Activated T-cell treated with anti-CD3 and anti-CD28 coated beads, Interleukin-2, amount 50 U/mL, for 72 hours (primary cell): Measurements from ENCODE around the gene SH3RF3. TPM values are rescaled to one million over a fixed set of nuclear protein-coding genes. Genes with fewer than 3 reads are reported as not detected.

Source experiments
- ATAC-seq, 2 donors: fragments of 150-1000 bp; cut with Tn5 transposase; replicated peaks in 1 of 2; 2 replicates each; pipeline ENCODE4 v1.10.0; 2021; ENCODE audit warnings: moderate library complexity in 2 of 2, mild to moderate bottlenecking in 1 of 2
- DNase-seq, 2 donors: peaks; one replicate each; pipeline ENCODE4 v3.0.0; 2021 to 2022; ENCODE audit warnings: mixed read lengths in 1 of 2
- H3K27ac Mint-ChIP-seq: one replicate; pipeline ENCODE4 v1.8.0; 2022; ENCODE audit warnings: mild to moderate bottlenecking, moderate library complexity, mixed read lengths
- H3K27me3 Mint-ChIP-seq: one replicate; pipeline ENCODE4 v1.8.0; 2022; ENCODE audit warnings: low read depth, mixed read lengths
- H3K36me3 Mint-ChIP-seq, 2 donors: one replicate each; pipeline ENCODE4 v1.8.0; 2022; ENCODE audit warnings: mixed read lengths in 2 of 2, mild to moderate bottlenecking in 1 of 2; ENCODE audit not compliant: insufficient read depth in 2 of 2
- H3K4me1 Mint-ChIP-seq: one replicate; pipeline ENCODE4 v1.8.0; 2022; ENCODE audit warnings: low read depth, mixed read lengths
- H3K4me3 Mint-ChIP-seq, 2 donors: one replicate each; pipeline ENCODE4 v1.8.0; 2022; ENCODE audit warnings: mild to moderate bottlenecking in 2 of 2, mixed read lengths in 2 of 2, moderate library complexity in 2 of 2
- H3K9me3 Mint-ChIP-seq, 2 donors: one replicate each; pipeline ENCODE4 v1.8.0; 2022; ENCODE audit warnings: mixed read lengths in 2 of 2
- total RNA-seq, 2 donors: library from RNA; stranded (reverse); gene quantifications; one replicate each; pipeline ENCODE4 v1.2.3, GENCODE V29; 2022

Gene SH3RF3
- total RNA-seq, 2 donors from 2014 or later: 1.0 to 1.2 TPM

DNA sequence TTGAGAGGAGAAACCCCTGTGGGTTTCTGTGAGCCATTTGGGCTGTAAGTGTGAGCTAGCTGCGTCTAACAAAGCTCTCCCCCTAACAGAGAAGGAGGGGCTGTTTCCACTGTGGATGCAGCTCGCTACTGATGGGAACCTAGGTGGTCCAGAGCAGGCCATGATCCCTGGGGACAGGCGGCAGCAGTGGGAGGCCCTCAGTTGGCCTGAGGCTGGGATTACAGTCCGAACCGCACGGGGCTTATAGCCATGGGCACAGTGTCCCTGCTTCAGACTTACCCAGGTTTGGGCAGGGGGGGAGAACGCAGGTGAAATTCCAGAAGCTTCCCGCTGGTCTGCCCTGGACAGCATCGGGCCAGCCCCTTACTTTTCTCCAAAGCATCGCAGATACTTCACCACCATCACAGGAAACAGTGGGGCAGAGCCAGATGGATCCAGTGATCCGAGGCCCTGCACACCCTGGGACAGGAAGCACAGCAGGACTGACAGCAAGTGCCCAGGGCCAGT lies 345.4 kb downstream of the SH3RF3 start:
- ATAC-seq (no peak), DNase-seq (no peak)
- Mint-ChIP-seq H3K27me3 (no peaks in the 10 kb centered on the region), H3K27ac (no peak overlapping the region), H3K9me3 (no peaks in the 10 kb centered on the region), H3K36me3 (peaks cover 0 to 1% of the 10 kb centered on the region in 2 donors), H3K4me3 (no peak overlapping the region), H3K4me1 (peaks cover 6% of the 10 kb centered on the region)

DNA sequence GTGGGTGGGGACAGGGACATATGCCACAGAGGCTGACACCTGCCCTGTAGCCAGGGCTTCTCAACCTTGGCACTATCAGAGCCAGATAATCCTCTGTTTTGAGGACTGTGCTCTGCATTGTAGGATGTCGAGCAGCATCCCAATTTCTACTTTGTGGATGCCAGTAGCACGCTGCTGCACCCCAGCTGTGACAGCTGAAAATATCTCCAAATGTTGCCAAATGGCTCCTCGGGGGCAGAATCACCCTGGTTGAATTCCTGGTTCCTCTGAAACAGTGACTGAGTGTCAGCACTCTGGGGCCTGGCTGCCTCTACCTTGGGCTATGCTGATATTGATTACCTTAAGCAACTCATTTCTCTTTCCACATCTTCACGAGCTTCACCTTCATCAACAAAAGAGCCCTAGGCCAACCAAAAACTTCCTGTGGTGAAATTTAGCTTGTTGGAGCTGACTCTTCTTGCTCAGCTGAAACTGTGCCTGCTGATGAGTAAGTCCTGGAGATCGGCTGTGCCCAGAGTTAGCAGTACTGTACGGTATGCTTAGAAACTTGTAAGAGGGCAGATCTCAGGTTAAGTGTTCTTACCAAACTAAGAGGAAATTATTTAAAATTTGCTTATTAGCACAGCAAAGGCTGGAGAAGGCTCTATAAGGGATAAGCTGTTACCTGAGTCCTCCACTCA lies 346.7 kb downstream of the SH3RF3 start:
- no peaks in the 10 kb centered on the region for H3K27me3 Mint-ChIP-seq
- H3K36me3 Mint-ChIP-seq: no peaks in the 10 kb centered on the region
- peak; percentile 86 to 91 for ATAC-seq
- DNase-seq: peak; percentile 12 to 30
- peaks cover 6% of the 10 kb centered on the region for H3K4me1 Mint-ChIP-seq
- no peaks in the 10 kb centered on the region for H3K9me3 Mint-ChIP-seq
- H3K27ac Mint-ChIP-seq: no peak overlapping the region
- no peak overlapping the region for H3K4me3 Mint-ChIP-seq

DNA sequence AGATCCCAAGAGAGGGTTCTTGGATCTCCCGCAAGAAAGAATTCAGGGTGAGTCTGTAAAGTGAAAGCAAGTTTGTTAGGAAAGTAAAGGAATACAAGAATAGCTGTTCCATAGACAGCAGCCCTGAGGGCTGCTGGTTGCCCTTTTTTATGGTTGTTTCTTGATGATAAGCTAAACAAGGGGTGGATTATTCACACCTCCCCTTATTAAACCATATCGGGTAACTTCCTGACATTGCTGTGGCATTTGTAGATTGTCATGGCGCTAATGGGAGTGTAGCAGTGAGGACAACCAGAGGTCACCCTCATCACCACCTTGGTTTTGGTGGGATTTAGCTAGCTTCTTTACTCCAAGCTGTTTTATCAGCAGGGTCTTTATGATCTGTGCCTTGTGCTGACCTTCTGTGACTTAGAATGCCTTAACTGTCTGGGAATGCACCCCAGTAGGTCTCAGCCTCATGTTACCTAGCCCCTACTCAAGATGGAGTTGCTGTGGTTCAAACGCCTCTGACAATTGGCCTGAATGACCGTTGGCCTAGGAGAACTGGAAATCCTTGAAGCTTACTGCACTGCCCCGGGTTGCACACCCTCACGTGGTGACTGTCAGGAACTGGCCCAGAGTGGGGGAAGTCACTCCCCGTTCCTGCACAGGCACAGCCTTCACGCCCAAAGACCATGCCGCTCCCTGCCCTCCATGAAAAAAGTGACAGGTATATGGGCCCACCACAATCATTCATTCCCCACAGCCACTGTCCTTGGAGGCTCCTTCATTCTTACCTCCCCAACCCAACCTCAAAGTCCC lies 347.8 kb downstream of the SH3RF3 start:
- Mint-ChIP-seq H3K9me3 (no peaks in the 10 kb centered on the region), H3K27ac (no peak overlapping the region), H3K4me3 (no peak overlapping the region), H3K4me1 (peaks cover 6% of the 10 kb centered on the region), H3K36me3 (no peaks in the 10 kb centered on the region), H3K27me3 (no peaks in the 10 kb centered on the region)
- DNase-seq (no peak), ATAC-seq (no peak)

DNA sequence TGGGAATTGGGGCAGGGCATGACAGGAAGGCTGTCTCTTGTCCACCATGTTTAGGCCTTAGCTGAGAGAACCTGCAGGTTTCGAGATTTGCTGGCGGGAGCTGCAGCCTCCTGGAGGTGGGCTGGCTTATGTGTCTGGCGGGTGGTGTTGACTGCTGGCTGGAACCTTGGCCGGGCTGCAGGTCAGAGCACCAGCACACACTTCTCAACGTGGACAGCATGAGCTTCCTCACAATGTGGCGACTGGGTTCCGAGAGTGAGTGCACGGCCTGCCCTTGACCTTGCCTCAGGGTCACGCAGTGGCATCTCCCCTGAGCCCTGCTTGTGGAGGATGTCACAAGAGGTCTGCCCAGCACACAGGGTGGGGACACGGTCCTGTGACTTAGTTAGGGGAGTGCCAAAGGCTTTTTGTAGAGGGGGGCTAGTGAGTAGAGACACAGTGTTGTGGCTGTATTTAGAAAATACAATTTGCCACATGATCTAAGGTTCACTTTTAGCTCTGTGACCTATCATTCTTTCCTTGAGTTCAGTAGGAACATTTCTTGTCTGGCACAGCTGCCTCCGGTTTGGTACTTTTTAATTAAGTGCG lies 350.0 kb downstream of the SH3RF3 start:
- DNase-seq (no peak), ATAC-seq (no peak)
- Mint-ChIP-seq H3K9me3 (no peaks in the 10 kb centered on the region), H3K4me3 (no peak overlapping the region), H3K4me1 (peaks cover 6% of the 10 kb centered on the region), H3K36me3 (no peaks in the 10 kb centered on the region), H3K27ac (no peak overlapping the region), H3K27me3 (no peaks in the 10 kb centered on the region)

DNA sequence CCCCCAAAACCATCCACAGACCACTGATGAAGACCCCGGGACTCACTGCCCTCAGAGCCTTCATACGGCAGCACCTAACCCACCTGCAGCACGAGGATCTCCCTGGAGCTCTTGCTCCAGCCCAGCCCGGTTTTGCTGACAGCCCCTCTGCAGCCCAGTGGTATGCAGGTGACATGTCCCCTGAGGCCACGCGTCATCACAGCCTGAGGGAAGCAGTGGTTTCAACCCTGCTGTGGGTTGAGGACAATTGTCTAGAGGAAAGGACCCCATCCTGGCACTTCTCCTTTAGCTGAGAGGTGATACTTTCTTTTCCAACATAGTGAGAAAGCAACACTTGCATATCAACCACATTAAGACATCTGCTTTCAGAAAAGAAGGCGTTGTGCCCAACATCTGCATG lies 350.8 kb downstream of the SH3RF3 start:
- H3K9me3 Mint-ChIP-seq: no peaks in the 10 kb centered on the region
- no peak overlapping the region for H3K27ac Mint-ChIP-seq
- no peaks in the 10 kb centered on the region for H3K36me3 Mint-ChIP-seq
- DNase-seq (no peak), ATAC-seq (no peak)
- peaks cover 6% of the 10 kb centered on the region for H3K4me1 Mint-ChIP-seq
- H3K4me3 Mint-ChIP-seq: no peak overlapping the region
- no peaks in the 10 kb centered on the region for H3K27me3 Mint-ChIP-seq

DNA sequence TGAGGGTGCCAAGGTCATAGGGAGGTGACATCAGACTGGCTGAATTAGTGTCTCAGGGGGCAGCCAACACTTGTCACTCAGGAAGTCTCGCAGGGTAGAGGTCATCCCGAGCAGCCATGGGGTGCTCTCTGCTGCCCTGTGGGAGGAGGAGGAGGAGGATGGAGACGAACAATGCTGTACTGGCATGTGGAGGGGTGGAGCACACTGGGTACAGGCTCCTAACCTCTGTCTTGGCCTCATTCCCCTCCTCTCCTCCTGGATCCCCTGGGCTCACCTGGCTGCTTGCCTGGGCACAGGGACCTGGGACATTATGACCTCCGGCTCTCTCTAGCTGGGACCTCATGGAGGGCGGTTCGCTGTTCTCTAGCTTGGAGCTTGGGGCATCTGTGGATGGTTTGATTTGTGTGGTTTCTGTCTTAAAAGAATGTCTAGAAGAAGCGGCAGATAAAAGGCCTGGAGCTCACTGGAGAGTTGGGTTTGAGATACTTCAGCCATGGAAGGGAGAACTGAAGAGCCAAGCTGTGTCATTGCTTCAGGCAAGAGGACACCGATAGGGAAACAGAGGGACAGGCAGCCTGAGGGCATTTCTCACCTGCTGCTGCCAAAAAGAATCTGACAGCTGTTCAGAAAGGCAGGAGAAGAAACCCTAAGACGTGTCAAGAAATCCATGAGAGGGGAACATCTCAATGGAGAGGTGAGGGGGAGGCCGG lies 351.6 kb downstream of the SH3RF3 start:
- no peak overlapping the region for H3K27ac Mint-ChIP-seq
- DNase-seq (no peak), ATAC-seq (no peak)
- no peaks in the 10 kb centered on the region for H3K36me3 Mint-ChIP-seq
- H3K4me1 Mint-ChIP-seq: peaks cover 5% of the 10 kb centered on the region
- no peaks in the 10 kb centered on the region for H3K9me3 Mint-ChIP-seq
- no peak overlapping the region for H3K4me3 Mint-ChIP-seq
- no peaks in the 10 kb centered on the region for H3K27me3 Mint-ChIP-seq

DNA sequence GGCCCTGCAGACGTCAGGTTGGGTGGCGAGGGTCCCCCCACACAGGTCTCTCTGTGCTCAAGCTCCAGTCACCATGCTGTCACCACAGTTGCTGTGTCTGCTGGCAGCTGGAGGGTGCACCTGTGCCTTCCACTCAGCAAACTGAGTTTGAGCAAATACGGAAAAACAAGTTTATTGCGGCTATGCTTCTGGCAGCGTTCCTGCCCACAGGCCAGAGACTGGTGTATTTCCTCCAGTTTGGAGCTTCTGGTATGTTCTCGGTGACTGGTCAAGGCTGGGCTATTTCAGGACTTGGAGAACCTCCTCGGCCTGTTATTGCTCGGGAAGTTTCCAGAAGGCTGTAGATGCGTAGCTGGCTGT lies 352.2 kb downstream of the SH3RF3 start:
- ATAC-seq (no peak), DNase-seq (no peak)
- Mint-ChIP-seq H3K4me1 (no peaks in the 10 kb centered on the region), H3K27ac (no peak overlapping the region), H3K9me3 (no peaks in the 10 kb centered on the region), H3K4me3 (no peak overlapping the region), H3K27me3 (no peaks in the 10 kb centered on the region), H3K36me3 (no peaks in the 10 kb centered on the region)

DNA sequence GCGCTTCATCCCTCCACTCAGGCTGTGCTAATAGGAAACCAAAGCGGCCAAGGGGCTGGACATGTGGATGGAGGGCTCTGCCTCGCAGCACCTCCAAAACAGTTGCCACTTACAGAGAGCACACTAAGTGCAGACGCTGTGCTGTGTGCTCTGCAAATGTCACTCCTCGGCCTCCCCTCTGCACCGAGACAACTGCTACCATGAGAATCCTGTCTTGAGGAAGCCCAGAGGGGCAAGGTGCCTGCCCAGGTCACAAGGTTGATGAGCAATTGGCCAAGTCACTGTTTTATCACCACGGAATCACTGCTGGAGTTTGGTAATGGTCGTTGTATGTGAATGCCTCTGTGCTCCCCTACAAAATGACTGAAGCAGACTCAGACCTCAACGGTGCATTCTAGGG lies 352.6 kb downstream of the SH3RF3 start:
- no peaks in the 10 kb centered on the region for H3K9me3 Mint-ChIP-seq
- H3K4me3 Mint-ChIP-seq: no peak overlapping the region
- no peak overlapping the region for H3K27ac Mint-ChIP-seq
- no peaks in the 10 kb centered on the region for H3K4me1 Mint-ChIP-seq
- no peaks in the 10 kb centered on the region for H3K27me3 Mint-ChIP-seq
- no peak for ATAC-seq
- H3K36me3 Mint-ChIP-seq: no peaks in the 10 kb centered on the region
- DNase-seq: no peak

DNA sequence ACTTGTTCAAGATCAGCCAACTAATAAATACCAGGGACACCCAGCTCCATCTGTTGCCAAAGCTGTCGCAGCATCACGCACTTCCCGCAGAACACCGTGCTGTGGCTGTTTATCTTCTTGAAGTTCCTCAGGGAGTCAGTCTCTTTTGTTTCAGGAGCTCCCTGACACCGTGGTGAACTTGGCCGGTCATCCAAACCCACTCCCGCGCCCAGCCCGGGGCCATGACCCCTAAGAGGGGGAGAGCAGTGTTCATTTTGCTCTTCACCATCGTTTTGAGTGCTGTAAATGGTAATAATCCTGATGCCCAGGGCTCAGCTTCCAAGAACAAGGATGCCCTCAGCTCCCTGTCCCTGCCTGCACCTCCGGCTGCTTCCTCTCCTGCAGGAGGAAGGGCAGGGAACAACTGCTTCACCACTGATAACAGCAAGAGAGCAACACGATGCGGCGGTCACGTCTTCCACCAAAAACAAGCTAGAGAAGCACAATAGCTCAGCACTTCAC lies 353.4 kb downstream of the SH3RF3 start:
- no peaks in the 10 kb centered on the region for H3K36me3 Mint-ChIP-seq
- H3K4me3 Mint-ChIP-seq: no peak overlapping the region
- ATAC-seq (no peak), DNase-seq (no peak)
- H3K4me1 Mint-ChIP-seq: no peaks in the 10 kb centered on the region
- no peaks in the 10 kb centered on the region for H3K27me3 Mint-ChIP-seq
- H3K27ac Mint-ChIP-seq: no peak overlapping the region
- no peaks in the 10 kb centered on the region for H3K9me3 Mint-ChIP-seq

DNA sequence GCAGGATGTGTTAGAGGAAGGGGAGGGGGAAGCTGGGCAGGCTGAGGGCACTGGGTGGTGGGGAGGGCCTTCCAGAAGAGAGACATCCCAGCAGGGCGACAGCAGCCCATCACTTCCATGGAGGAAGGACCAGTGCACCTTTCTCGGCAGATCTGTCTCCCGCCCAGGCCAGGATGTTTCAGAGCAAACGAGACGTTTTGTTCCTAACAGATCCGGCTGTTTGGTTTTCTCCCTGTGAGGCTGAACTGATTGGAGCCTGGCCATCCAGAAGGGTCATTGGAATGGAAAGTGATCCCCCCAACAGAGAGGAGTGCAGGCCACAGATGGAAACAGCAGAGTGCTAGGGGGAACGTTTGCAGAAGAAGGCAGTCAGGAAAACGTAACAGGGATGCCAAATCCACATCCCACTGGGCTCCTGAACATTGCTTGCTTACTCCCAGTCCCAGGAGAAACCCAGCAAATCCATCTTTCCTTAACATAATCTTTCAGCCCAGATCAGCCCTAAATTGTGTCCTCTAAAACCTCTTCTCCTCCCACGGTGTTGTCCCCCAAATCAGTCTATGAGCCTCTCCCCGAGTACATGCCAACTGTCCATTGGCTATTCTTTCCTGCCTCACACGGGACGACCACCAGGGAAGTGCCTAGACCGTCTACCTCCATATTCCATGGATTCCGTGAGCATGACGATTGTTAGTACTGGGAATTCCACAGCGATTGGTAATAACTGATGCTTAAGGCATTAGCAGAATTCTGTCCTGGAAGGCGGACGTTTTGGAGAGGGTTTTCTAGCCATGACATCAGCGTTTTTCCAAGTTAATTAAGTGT lies 357.9 kb downstream of the SH3RF3 start:
- H3K36me3 Mint-ChIP-seq: no peaks in the 10 kb centered on the region
- no peaks in the 10 kb centered on the region for H3K4me1 Mint-ChIP-seq
- no peak overlapping the region for H3K4me3 Mint-ChIP-seq
- H3K27ac Mint-ChIP-seq: no peak overlapping the region
- no peak for ATAC-seq
- no peaks in the 10 kb centered on the region for H3K9me3 Mint-ChIP-seq
- H3K27me3 Mint-ChIP-seq: no peaks in the 10 kb centered on the region
- no peak for DNase-seq

DNA sequence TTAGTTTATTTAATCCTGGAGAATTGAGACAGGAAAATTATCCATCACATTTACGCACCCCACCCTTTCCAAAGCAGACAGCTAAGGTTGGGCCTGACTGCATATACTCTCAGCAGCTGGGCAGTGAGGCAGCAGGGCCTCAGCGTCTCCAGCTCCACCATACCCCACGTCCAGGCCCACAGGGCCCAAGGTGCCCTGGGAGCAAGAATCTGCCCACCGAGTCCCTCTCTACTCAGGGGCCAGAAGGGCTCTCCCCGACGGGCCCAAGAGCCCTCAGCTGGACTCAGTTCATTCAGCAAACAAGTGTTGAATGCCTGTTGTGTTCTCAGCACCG lies 358.5 kb downstream of the SH3RF3 start:
- DNase-seq (no peak), ATAC-seq (no peak)
- Mint-ChIP-seq H3K27ac (no peak overlapping the region), H3K4me1 (no peaks in the 10 kb centered on the region), H3K9me3 (no peaks in the 10 kb centered on the region), H3K27me3 (no peaks in the 10 kb centered on the region), H3K36me3 (no peaks in the 10 kb centered on the region), H3K4me3 (no peak overlapping the region)

DNA sequence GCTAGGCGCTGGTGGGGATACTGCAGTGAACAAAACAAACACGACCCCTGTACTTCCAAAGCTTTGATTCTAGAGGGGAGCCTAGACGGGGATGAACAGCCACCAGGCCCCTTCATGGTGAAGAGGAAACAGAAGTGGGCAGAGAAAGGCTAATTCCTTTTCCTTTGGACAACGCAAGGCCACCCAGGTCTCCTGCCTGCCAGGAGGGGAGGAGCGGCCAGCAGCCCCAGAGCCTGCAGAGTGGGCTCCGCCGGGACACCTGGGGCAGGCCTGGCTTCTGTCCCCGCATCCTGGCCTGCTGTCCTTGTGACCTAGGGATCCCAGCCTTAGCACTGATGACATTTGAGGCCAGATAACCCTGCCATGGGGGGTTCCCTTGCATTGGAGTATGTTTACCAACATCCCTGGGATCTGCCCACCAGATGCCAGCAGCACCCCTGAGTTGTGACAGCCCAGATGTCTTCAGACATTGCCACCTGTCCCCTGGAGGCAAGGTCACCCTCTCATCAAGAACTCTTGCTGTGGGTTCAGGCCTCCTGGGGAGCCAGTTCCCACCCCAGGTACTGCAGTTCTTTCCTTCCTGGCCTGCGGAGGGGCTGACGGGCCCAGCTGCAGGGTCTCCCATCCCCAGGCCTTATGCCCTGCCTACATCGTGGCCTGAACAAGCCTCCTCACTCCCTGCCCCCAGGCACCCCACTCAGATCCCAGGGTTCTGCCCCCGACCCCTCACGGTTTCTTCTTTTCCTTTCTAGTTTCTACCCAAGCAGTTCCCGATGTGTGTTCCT lies 359.1 kb downstream of the SH3RF3 start:
- DNase-seq (no peak), ATAC-seq (no peak)
- H3K4me1 Mint-ChIP-seq: no peaks in the 10 kb centered on the region
- H3K27ac Mint-ChIP-seq: no peak overlapping the region
- H3K36me3 Mint-ChIP-seq: no peaks in the 10 kb centered on the region
- no peaks in the 10 kb centered on the region for H3K9me3 Mint-ChIP-seq
- no peak overlapping the region for H3K4me3 Mint-ChIP-seq
- H3K27me3 Mint-ChIP-seq: no peaks in the 10 kb centered on the region
